Measurements from ENCODE around the gene BICDL1. TPM values are rescaled to one million over a fixed set of nuclear protein-coding genes. Genes with fewer than 3 reads are reported as not detected.

BICDL1 gene
- total RNA-seq, 2 experiments from 2014 or later, result 98.5 to 100 TPM

- Mint-ChIP-seq H3K9me3 (no peaks in the 10 kb centered on the region), H3K36me3 (peaks cover 32% of the 10 kb centered on the region), H3K4me1 (peaks cover 40% of the 10 kb centered on the region), H3K27ac (no peak overlapping the region), H3K4me3 (no peak overlapping the region), H3K27me3 (no peaks in the 10 kb centered on the region)
- DNase-seq, result no peak
- ATAC-seq (ENCODE audit: low read depth), result no peak
- POLR2A ChIA-PET, result interaction anchor here (1.1 to 1.7 kb wide), 7 partner anchors 10 to 183 kb away, joined by 4 to 13 read pairs (median 5); partner anchors contain the start of genes BICDL1, RNU4-1 and RPLP0
Observed at GRCh38 chr12:120109570-120110267, 120.7 kb downstream of the BICDL1 start.

GRCh38 chr12:120110550-120111501 is 121.8 kb downstream of the BICDL1 start:
- Mint-ChIP-seq H3K9me3 (no peaks in the 10 kb centered on the region), H3K36me3 (peaks cover 39% of the 10 kb centered on the region), H3K4me3 (peak overlapping the region; percentile 81), H3K4me1 (peaks cover 50% of the 10 kb centered on the region), H3K27ac (peak overlapping the region; percentile 74), H3K27me3 (no peaks in the 10 kb centered on the region)
- POLR2A ChIA-PET, result interaction anchor here (0.5 to 2.0 kb wide), 10 partner anchors 9 to 1979 kb away, joined by 3 to 26 read pairs (median 4); partner anchors contain the start of genes BICDL1, RNU4-1 and RPLP0
- DNase-seq, result peak; percentile 68
- ATAC-seq (ENCODE audit: low read depth), result peak; percentile 90

- peak overlapping the region; percentile 96 for H3K4me3 Mint-ChIP-seq
- no peak for ATAC-seq (ENCODE audit: low read depth)
- H3K4me1 Mint-ChIP-seq, result peaks cover 60% of the 10 kb centered on the region
- no peak overlapping the region for H3K27ac Mint-ChIP-seq
- no peak for DNase-seq
- no peaks in the 10 kb centered on the region for H3K9me3 Mint-ChIP-seq
- H3K36me3 Mint-ChIP-seq, result peaks cover 34% of the 10 kb centered on the region
- no peaks in the 10 kb centered on the region for H3K27me3 Mint-ChIP-seq
- POLR2A ChIA-PET, result interaction anchor here (0.6 to 3.7 kb wide), 10 partner anchors 10 to 716 kb away, joined by 3 to 22 read pairs (median 5); partner anchors contain the start of genes RNU4-1, RNU4-2 and RPLP0
Observed at GRCh38 chr12:120115066-120115465, 126.0 kb downstream of the BICDL1 start.

GRCh38 chr12:120115692-120116440 is 126.8 kb downstream of the BICDL1 start:
- H3K4me3 Mint-ChIP-seq, result peak overlapping the region; percentile 96
- ATAC-seq (ENCODE audit: low read depth), result no peak
- POLR2A ChIA-PET, result interaction anchor here (1.0 to 3.7 kb wide), 13 partner anchors 13 to 176 kb away, joined by 3 to 41 read pairs (median 10); partner anchors contain the start of genes BICDL1, GCN1, RNU4-1 and RNU4-2

GRCh38 chr12:120116441-120116791 is 127.4 kb downstream of the BICDL1 start, which contains the start of gene RAB35:
RAB35 (minus strand) TSS chr12:120116753; CDS start chr12:120116650, 103 bp downstream.
- POLR2A ChIA-PET, result interaction anchor here (0.7 to 3.7 kb wide), 14 partner anchors 14 to 448 kb away, joined by 3 to 41 read pairs (median 6); partner anchors contain the start of genes BICDL1, GCN1, RNU4-1 and RNU4-2
- H3K27me3 Mint-ChIP-seq, result no peaks in the 10 kb centered on the region
- H3K4me3 Mint-ChIP-seq, result peak within 1 kb of the TSS; percentile 96
- H3K9me3 Mint-ChIP-seq, result no peaks in the 10 kb centered on the region
- DNase-seq, result no peak
- ATAC-seq (ENCODE audit: low read depth), result no peak
- peaks cover 58% of the 10 kb centered on the region for H3K4me1 Mint-ChIP-seq
- H3K36me3 Mint-ChIP-seq, result peaks cover 32% of the 10 kb centered on the region
- peak within 1 kb of the TSS; percentile 89 for H3K27ac Mint-ChIP-seq

More at GRCh38 chr12:120115692-120116440, 126.8 kb downstream of the BICDL1 start:
- peaks cover 58% of the 10 kb centered on the region for H3K4me1 Mint-ChIP-seq
- peak overlapping the region; percentile 88 for H3K27ac Mint-ChIP-seq
- H3K36me3 Mint-ChIP-seq, result peaks cover 32% of the 10 kb centered on the region
- no peaks in the 10 kb centered on the region for H3K9me3 Mint-ChIP-seq
- DNase-seq, result no peak
- H3K27me3 Mint-ChIP-seq, result no peaks in the 10 kb centered on the region

- Mint-ChIP-seq H3K27ac (peak overlapping the region; percentile 89), H3K4me3 (peak overlapping the region; percentile 96), H3K36me3 (peaks cover 29% of the 10 kb centered on the region), H3K9me3 (no peaks in the 10 kb centered on the region), H3K27me3 (no peaks in the 10 kb centered on the region), H3K4me1 (peaks cover 61% of the 10 kb centered on the region)
- peak; percentile 100 for DNase-seq
- POLR2A ChIA-PET, result interaction anchor here (0.7 to 3.7 kb wide), 17 partner anchors 9 to 448 kb away, joined by 3 to 41 read pairs (median 5); partner anchors contain the start of genes BICDL1, GCN1, RNU4-1 and RNU4-2
- ATAC-seq (ENCODE audit: low read depth), result peak; percentile 86
Observed at GRCh38 chr12:120116792-120117651, 128.0 kb downstream of the BICDL1 start.

- no peak for DNase-seq
- H3K4me1 Mint-ChIP-seq, result peaks cover 58% of the 10 kb centered on the region
- POLR2A ChIA-PET, result interaction anchor here (0.6 to 3.7 kb wide), 12 partner anchors 15 to 174 kb away, joined by 3 to 41 read pairs (median 10); partner anchors contain the start of genes BICDL1, RNU4-1, RNU4-2 and RPLP0
- no peaks in the 10 kb centered on the region for H3K27me3 Mint-ChIP-seq
- H3K9me3 Mint-ChIP-seq, result no peaks in the 10 kb centered on the region
- peaks cover 21% of the 10 kb centered on the region for H3K36me3 Mint-ChIP-seq
- ATAC-seq (ENCODE audit: low read depth), result no peak
- H3K27ac Mint-ChIP-seq, result peak overlapping the region; percentile 89
- peak overlapping the region; percentile 96 for H3K4me3 Mint-ChIP-seq
Observed at GRCh38 chr12:120117961-120118320, 128.9 kb downstream of the BICDL1 start.

- peaks cover 16% of the 10 kb centered on the region for H3K36me3 Mint-ChIP-seq
- no peak for DNase-seq
- no peaks in the 10 kb centered on the region for H3K27me3 Mint-ChIP-seq
- POLR2A ChIA-PET, result interaction anchor here (0.6 to 3.6 kb wide), 5 partner anchors 31 to 174 kb away, joined by 3 to 41 read pairs (median 19); partner anchors contain the start of genes BICDL1, RNU4-1, RNU4-2 and RPLP0
- peak overlapping the region; percentile 17 for H3K27ac Mint-ChIP-seq
- H3K4me1 Mint-ChIP-seq, result peaks cover 58% of the 10 kb centered on the region
- ATAC-seq (ENCODE audit: low read depth), result no peak
- peak overlapping the region; percentile 96 for H3K4me3 Mint-ChIP-seq
- H3K9me3 Mint-ChIP-seq, result no peaks in the 10 kb centered on the region
Observed at GRCh38 chr12:120118321-120119061, 129.5 kb downstream of the BICDL1 start.

- Mint-ChIP-seq H3K36me3 (peaks cover 12% of the 10 kb centered on the region), H3K9me3 (no peaks in the 10 kb centered on the region), H3K4me3 (no peak overlapping the region), H3K27me3 (no peaks in the 10 kb centered on the region), H3K4me1 (peaks cover 64% of the 10 kb centered on the region), H3K27ac (no peak overlapping the region)
- POLR2A ChIA-PET, result interaction anchor here (0.7 to 1.8 kb wide), 4 partner anchors 9 to 172 kb away, joined by 3 to 13 read pairs (median 10); partner anchors contain the start of genes RNU4-2 and RPLP0
- DNase-seq, result no peak
- no peak for ATAC-seq (ENCODE audit: low read depth)
Observed at GRCh38 chr12:120119271-120119973, 130.4 kb downstream of the BICDL1 start.

GRCh38 chr12:120121343-120121742 is 132.3 kb downstream of the BICDL1 start:
- peak overlapping the region; percentile 71 for H3K27ac Mint-ChIP-seq
- ATAC-seq (ENCODE audit: low read depth), result no peak
- POLR2A ChIA-PET, result interaction anchor here (0.9 to 4.0 kb wide), 4 partner anchors 9 to 170 kb away, joined by 3 to 16 read pairs (median 4); partner anchors contain the start of gene RNU4-2
- H3K36me3 Mint-ChIP-seq, result peaks cover 1% of the 10 kb centered on the region
- no peaks in the 10 kb centered on the region for H3K27me3 Mint-ChIP-seq
- no peak for DNase-seq
- H3K4me1 Mint-ChIP-seq, result peaks cover 49% of the 10 kb centered on the region
- peak overlapping the region; percentile 42 for H3K4me3 Mint-ChIP-seq
- no peaks in the 10 kb centered on the region for H3K9me3 Mint-ChIP-seq
